Tibial nerve (tissue), 4 donors: ENCODE data around the gene SEL1L2.

Experiments
- EP300 ChIP-seq, 2 donors: sonication (generic); formaldehyde crosslinking; IDR thresholded peaks; one replicate each; pipeline ENCODE4 v1.6.1; 2017; ENCODE audit warnings: antibody characterized with exemption in 2 of 2, mild to moderate bottlenecking in 1 of 2
- TF ChIP-seq, protein P1 (sequence below), 5 experiments: fragments of 200-600 bp in 3 of 5; fragments of 450-650 bp in 2 of 5; sonication (generic) in 3 of 5; IDR thresholded peaks; one replicate each; pipeline ENCODE4 v1.5.1; 2016 to 2019; ENCODE audit warnings: antibody characterized with exemption in 5 of 5, mild to moderate bottlenecking in 3 of 5, moderate library complexity in 2 of 5

DNA sequence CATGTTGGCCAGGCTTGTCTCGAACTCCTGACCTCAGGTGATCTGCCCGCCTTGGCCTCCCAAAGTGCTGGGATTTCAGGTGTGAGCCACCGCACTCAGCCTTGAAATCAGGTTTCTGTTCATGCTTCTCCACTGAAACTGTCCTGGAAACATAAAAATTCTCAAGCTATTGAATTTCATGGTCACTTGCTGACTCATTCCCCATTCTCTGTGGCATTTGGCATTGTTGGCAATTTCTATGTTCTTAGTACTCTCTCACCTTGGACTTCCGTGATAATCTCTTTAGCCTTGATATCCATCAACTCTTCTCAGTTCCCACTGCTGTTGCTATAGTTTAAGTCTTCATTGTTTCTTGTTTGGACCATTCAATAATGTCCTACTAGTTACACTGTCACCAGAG lies 6.2 kb downstream of the SEL1L2 start:
- TF ChIP-seq, protein P1, sequence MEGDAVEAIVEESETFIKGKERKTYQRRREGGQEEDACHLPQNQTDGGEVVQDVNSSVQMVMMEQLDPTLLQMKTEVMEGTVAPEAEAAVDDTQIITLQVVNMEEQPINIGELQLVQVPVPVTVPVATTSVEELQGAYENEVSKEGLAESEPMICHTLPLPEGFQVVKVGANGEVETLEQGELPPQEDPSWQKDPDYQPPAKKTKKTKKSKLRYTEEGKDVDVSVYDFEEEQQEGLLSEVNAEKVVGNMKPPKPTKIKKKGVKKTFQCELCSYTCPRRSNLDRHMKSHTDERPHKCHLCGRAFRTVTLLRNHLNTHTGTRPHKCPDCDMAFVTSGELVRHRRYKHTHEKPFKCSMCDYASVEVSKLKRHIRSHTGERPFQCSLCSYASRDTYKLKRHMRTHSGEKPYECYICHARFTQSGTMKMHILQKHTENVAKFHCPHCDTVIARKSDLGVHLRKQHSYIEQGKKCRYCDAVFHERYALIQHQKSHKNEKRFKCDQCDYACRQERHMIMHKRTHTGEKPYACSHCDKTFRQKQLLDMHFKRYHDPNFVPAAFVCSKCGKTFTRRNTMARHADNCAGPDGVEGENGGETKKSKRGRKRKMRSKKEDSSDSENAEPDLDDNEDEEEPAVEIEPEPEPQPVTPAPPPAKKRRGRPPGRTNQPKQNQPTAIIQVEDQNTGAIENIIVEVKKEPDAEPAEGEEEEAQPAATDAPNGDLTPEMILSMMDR (IDR thresholded peaks at IDR 0.05), result no peak
- TF ChIP-seq EP300 (IDR thresholded peaks at IDR 0.05), result no peak
